GM12892 (cell line): ENCODE data around the gene RNASE13.

Experiments used
- POLR2A ChIP-seq: IDR thresholded peaks from 2 replicates; pipeline ENCODE4 v1.6.1; 2011; ENCODE audit warnings: low read depth, low read length, control low read depth
- POLR2AphosphoS5 ChIP-seq: IDR thresholded peaks from 2 replicates; pipeline ENCODE4 v1.6.1; 2011; ENCODE audit warnings: low read depth, low read length, control low read depth
- TAF1 ChIP-seq: IDR thresholded peaks from 2 replicates; pipeline ENCODE4 v1.6.1; 2011; ENCODE audit warnings: low read depth, mild to moderate bottlenecking, control low read depth, low read length, borderline replicate concordance

- TF ChIP-seq POLR2AphosphoS5 (no peak), TAF1 (no peak), POLR2A (no peak)
Measured at GRCh38 chr14:21066882-21067502, 32.4 kb upstream of the RNASE13 start.
